BLaER1 (cell line): ENCODE data around the gene IVL.

Experiments
- H3K27ac ChIP-seq: shearing (Covaris generic); formaldehyde crosslinking; 2 replicates; pipeline ENCODE4 v1.8.1; 2022
- H3K27me3 ChIP-seq: shearing (Covaris generic); formaldehyde crosslinking; 2 replicates; pipeline ENCODE4 v1.8.1; 2022
- H3K36me3 ChIP-seq: shearing (Covaris generic); formaldehyde crosslinking; 2 replicates; pipeline ENCODE4 v1.8.1; 2022
- H3K4me1 ChIP-seq: shearing (Covaris generic); formaldehyde crosslinking; 2 replicates; pipeline ENCODE4 v1.8.1; 2022
- H3K4me2 ChIP-seq: shearing (Covaris generic); formaldehyde crosslinking; 2 replicates; pipeline ENCODE4 v1.8.1; 2022
- H3K4me3 ChIP-seq: shearing (Covaris generic); formaldehyde crosslinking; 2 replicates; pipeline ENCODE4 v1.8.1; 2022
- H3K9ac ChIP-seq: shearing (Covaris generic); formaldehyde crosslinking; 2 replicates; pipeline ENCODE4 v1.8.1; 2022
- H3K9me3 ChIP-seq: shearing (Covaris generic); formaldehyde crosslinking; 2 replicates; pipeline ENCODE4 v1.8.1; 2022
- H4K20me1 ChIP-seq: shearing (Covaris generic); formaldehyde crosslinking; 2 replicates; pipeline ENCODE4 v1.8.1; 2022
- Cebpa-rat ChIP-seq: shearing (Covaris generic); IDR thresholded peaks from 2 replicates; pipeline ENCODE4 v1.8.1; 2022

The IVL gene

DNA sequence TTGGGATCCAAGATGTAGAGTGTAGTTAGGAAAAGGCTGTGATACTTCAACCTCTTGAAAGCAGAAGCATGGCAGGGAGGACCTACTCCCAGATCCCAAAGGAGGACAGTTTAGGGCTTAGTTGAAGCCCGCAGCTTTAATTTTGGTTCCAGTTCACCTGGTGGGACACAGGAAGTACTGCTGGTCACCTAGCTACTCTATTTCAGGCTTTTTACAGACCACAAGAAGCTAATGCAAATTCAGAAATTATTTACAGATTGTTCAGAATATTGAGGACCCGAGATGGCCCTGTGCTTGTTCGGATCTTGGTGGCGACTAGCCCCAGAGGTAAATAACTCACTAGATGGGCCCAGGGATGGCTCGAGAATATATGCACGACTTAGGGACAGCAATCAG is 36.6 kb upstream of the IVL start:
- Histone ChIP-seq H3K36me3 (no peaks in the 10 kb centered on the region), H3K27ac (no peak overlapping the region), H3K4me2 (no peak overlapping the region), H4K20me1 (no peaks in the 10 kb centered on the region), H3K4me3 (no peak overlapping the region), H3K4me1 (no peaks in the 10 kb centered on the region), H3K27me3 (no peaks in the 10 kb centered on the region), H3K9ac (no peak overlapping the region), H3K9me3 (no peaks in the 10 kb centered on the region)
- no peak for TF ChIP-seq Cebpa-rat

DNA sequence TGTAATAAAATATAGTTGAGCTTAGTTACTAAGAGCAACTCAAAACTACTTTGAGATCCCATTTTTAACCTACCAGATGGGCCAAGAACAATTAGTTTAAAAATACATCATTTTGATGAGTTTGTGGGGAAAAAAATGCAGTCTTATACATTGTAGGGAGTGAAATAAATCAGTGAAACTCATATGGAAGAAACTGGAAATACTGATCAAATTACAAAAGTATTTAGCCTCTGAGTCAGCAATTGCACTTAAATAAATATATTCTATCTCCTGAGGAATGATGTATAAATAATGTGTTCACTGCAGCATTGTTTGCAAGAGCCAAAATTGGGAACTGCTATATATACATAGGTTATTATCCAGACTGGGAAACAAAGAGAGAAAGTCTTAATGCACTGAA is 34.9 kb upstream of the IVL start:
- Histone ChIP-seq H4K20me1 (no peaks in the 10 kb centered on the region), H3K4me3 (no peak overlapping the region), H3K36me3 (no peaks in the 10 kb centered on the region), H3K9ac (no peak overlapping the region), H3K4me2 (no peak overlapping the region), H3K9me3 (no peaks in the 10 kb centered on the region), H3K27me3 (no peaks in the 10 kb centered on the region), H3K4me1 (no peaks in the 10 kb centered on the region), H3K27ac (no peak overlapping the region)
- no peak for TF ChIP-seq Cebpa-rat

DNA sequence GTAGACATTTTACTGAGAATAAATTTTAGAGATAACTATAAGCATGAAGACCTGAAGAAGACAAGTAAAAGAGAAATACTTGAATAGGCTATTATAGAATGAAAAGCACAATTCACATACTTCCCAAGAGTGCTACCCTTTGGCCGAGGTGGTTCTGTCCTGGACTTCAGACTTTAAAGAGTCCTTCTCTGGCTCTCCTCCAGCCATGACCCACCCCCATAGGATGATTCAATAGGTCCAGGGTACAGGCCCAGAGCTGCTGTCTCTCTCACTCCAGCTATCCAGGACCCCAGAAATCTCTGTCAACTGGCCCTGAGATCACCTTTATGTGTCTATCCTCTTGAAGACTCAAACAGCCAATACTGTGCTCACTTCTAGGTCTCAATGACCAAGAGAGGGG is 31.5 kb upstream of the IVL start:
- no peak overlapping the region for H3K4me2 ChIP-seq
- no peak overlapping the region for H3K4me3 ChIP-seq
- no peaks in the 10 kb centered on the region for H3K36me3 ChIP-seq
- no peaks in the 10 kb centered on the region for H3K27me3 ChIP-seq
- no peak overlapping the region for H3K9ac ChIP-seq
- H3K9me3 ChIP-seq, result no peaks in the 10 kb centered on the region
- H3K27ac ChIP-seq, result no peak overlapping the region
- no peaks in the 10 kb centered on the region for H3K4me1 ChIP-seq
- TF ChIP-seq Cebpa-rat, result no peak
- no peaks in the 10 kb centered on the region for H4K20me1 ChIP-seq

DNA sequence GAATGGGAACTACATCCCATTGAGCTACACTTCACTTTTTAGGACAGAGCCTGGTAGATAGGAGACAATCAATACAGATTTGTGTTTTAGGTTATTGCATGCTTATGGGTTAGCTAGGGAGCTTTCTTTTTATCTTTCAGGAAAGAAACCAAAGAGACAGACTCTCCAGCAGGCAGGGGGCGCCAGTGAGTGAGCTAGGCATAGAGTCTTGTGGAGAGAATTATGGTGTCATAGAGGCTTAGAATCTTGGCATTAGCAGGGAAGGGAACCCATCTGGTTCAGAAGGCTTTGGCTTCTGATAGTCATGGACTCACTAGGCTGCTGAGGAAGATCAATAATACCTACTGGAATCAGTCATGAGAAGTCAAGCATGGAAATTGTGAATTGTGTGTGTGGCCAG is 30.3 kb upstream of the IVL start, which contains the start of gene SMCP:
Gene SMCP (plus strand): TSS at position 281 of the 400 bp plus-strand sequence. CDS start 6,101 bp downstream, outside the sequence.
- H3K9ac ChIP-seq, result no peak within 1 kb of the TSS
- no peak within 1 kb of the TSS for H3K4me2 ChIP-seq
- TF ChIP-seq Cebpa-rat, result no peak
- no peaks in the 10 kb centered on the region for H3K36me3 ChIP-seq
- no peaks in the 10 kb centered on the region for H4K20me1 ChIP-seq
- no peaks in the 10 kb centered on the region for H3K9me3 ChIP-seq
- H3K27me3 ChIP-seq, result no peaks in the 10 kb centered on the region
- no peak within 1 kb of the TSS for H3K4me3 ChIP-seq
- no peaks in the 10 kb centered on the region for H3K4me1 ChIP-seq
- no peak within 1 kb of the TSS for H3K27ac ChIP-seq

DNA sequence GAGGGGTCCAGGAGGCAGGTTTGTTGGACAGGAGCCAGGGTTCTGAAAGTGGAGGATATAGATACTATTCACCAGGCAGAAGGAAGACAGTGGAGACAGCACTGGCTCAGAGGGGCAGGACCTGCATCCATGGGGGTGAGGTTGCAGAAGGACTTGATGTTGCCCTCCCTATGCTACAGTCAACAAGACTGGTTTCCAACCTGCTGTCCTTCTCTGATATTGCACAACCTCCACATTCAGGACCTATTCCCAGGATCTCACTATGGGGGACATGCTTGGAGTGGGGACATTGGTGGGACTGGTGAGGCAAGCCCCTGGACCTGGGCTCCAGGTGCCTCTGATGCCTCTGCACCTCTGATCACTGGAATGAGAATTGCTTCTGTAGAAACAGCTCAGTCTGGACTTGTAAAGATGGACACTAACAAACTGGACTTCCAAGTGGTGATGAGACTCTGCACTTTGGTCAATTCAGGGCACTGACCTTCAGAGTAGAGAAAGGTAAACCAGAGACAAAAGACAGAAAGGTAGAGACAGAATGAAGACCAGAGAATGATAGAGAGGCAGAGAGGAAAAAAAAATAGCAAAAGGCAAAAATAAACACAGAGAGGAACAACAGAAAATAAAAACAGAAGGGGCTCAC is 28.7 kb upstream of the IVL start:
- Histone ChIP-seq H3K4me1 (no peaks in the 10 kb centered on the region), H4K20me1 (no peaks in the 10 kb centered on the region), H3K9me3 (no peaks in the 10 kb centered on the region), H3K4me2 (no peak overlapping the region), H3K4me3 (no peak overlapping the region), H3K27me3 (no peaks in the 10 kb centered on the region), H3K27ac (no peak overlapping the region), H3K36me3 (no peaks in the 10 kb centered on the region), H3K9ac (no peak overlapping the region)
- no peak for TF ChIP-seq Cebpa-rat

DNA sequence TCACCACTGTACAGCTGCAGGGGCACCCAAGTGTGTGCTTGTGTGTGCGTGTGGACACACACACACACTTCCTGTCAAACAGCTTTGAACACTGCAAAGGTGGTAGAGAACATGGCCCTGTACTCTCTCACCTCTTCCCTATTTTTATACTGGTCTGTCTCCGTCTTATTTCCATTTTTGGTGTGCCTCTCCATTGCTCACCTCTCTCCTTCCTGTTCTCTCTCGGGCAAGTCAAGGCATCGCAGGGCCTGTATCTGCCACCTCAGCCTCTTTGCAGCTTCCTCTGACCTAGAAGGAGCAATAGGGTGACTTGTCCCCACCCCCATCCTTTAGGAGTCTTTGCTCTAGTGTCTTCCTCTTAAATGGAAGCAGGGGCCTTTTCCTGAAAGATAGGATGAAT is 28.0 kb upstream of the IVL start:
- no peak for TF ChIP-seq Cebpa-rat
- H3K9ac ChIP-seq, result no peak overlapping the region
- H3K4me2 ChIP-seq, result no peak overlapping the region
- no peak overlapping the region for H3K27ac ChIP-seq
- H3K9me3 ChIP-seq, result no peaks in the 10 kb centered on the region
- no peaks in the 10 kb centered on the region for H3K4me1 ChIP-seq
- H3K27me3 ChIP-seq, result no peaks in the 10 kb centered on the region
- no peaks in the 10 kb centered on the region for H4K20me1 ChIP-seq
- H3K4me3 ChIP-seq, result no peak overlapping the region
- no peaks in the 10 kb centered on the region for H3K36me3 ChIP-seq

DNA sequence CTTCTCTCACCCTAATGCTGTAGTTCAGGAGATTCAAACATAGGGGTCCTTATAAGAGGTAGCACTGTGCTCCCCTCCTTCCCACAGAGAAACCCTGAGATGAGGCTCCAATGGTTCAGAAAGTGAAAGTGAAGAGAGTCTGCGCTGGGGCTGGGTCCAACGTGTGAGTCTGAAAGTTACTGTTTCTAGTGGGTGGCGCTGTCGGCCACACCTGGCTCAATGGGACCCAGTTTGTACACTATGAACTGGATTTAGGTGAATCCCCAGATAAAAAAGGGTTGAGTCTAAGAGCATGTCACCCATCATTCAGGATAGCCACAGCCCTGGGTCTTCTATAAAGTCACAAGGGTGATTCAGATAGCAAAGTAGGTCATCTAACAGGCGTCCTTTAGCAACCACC is 27.4 kb upstream of the IVL start:
- H4K20me1 ChIP-seq, result no peaks in the 10 kb centered on the region
- H3K4me2 ChIP-seq, result no peak overlapping the region
- no peak for TF ChIP-seq Cebpa-rat
- no peaks in the 10 kb centered on the region for H3K27me3 ChIP-seq
- H3K36me3 ChIP-seq, result no peaks in the 10 kb centered on the region
- H3K9me3 ChIP-seq, result no peaks in the 10 kb centered on the region
- no peak overlapping the region for H3K27ac ChIP-seq
- H3K9ac ChIP-seq, result no peak overlapping the region
- H3K4me3 ChIP-seq, result no peak overlapping the region
- H3K4me1 ChIP-seq, result no peaks in the 10 kb centered on the region

DNA sequence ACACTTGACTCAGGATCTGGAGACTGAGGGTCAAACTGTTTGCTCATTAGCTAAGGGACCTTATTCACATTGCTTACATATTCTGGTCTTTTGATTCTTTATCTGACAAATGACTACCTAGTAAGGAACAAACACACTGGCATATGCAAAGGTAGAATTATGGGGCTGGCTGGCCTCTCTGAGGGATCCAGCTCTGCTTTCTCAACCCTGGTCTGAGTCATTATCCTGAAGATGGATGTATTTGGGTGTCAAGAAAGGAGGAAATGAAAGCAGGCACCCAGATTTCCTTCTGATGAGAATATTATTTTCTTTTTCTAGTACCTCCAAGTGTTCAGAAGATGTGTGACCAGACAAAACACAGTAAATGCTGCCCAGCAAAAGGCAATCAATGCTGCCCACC is 24.3 kb upstream of the IVL start:
- no peak overlapping the region for H3K4me2 ChIP-seq
- TF ChIP-seq Cebpa-rat, result no peak
- no peaks in the 10 kb centered on the region for H3K36me3 ChIP-seq
- H3K4me1 ChIP-seq, result 0 out of 2 replicates have a peak, but pooled peaks cover 6% of the 10 kb centered on the region
- H3K27ac ChIP-seq, result no peak overlapping the region
- no peak overlapping the region for H3K9ac ChIP-seq
- H4K20me1 ChIP-seq, result no peaks in the 10 kb centered on the region
- H3K9me3 ChIP-seq, result no peaks in the 10 kb centered on the region
- no peaks in the 10 kb centered on the region for H3K27me3 ChIP-seq
- H3K4me3 ChIP-seq, result no peak overlapping the region

DNA sequence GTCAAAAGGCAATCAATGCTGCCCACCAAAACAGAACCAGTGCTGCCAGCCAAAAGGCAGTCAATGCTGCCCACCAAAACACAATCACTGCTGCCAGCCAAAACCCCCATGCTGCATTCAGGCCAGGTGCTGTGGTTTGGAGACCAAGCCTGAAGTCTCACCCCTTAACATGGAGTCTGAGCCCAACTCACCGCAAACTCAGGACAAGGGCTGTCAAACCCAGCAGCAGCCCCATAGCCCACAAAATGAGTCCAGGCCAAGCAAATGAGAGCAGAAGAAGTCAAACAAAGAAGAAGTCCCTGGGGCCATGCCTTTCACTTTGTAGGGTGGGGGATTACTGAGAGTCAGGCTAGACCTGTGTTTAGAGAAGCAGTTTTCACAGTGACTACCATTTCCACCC is 23.8 kb upstream of the IVL start:
- Histone ChIP-seq H4K20me1 (no peaks in the 10 kb centered on the region), H3K4me3 (no peak overlapping the region), H3K4me2 (no peak overlapping the region), H3K27me3 (no peaks in the 10 kb centered on the region), H3K9ac (no peak overlapping the region), H3K4me1 (0 out of 2 replicates have a peak, but pooled peaks cover 6% of the 10 kb centered on the region), H3K27ac (no peak overlapping the region), H3K9me3 (no peaks in the 10 kb centered on the region), H3K36me3 (no peaks in the 10 kb centered on the region)
- no peak for TF ChIP-seq Cebpa-rat

DNA sequence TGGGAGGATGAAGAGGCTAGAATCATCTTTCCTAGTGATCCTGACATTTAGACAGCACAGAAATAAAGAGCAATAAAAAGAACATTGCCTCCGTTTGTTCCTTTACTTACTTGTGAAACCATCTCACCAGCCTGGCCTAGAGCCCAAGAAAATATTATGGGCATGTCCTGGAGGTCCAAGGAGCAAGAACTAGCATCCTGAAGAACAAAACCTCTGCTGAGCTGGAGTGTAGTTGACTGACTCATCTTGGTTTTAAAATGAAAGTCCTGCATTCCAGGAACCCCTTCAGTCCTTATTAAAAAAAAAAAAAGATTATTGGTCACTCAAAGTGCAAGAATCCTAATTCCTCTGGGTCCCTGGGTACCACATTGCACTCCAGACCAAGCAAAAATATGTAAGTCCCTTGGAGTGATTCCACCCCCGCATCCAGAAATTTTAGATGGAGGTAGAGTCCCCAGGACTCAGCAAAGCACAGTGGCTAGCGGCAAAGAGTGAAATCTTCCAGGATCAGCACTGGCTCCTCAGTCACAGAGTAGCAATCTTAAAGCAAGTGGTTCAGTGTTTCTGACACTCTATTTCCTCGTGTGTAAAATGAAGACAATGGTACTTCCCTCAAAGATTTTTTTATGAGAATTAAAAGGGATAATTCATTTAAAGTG is 23.3 kb upstream of the IVL start:
- Histone ChIP-seq H3K27ac (no peak overlapping the region), H3K9me3 (no peaks in the 10 kb centered on the region), H3K4me2 (no peak overlapping the region), H3K4me1 (0 out of 2 replicates have a peak, but pooled peaks cover 6% of the 10 kb centered on the region), H3K9ac (no peak overlapping the region), H4K20me1 (no peaks in the 10 kb centered on the region), H3K36me3 (no peaks in the 10 kb centered on the region), H3K4me3 (no peak overlapping the region), H3K27me3 (no peaks in the 10 kb centered on the region)
- TF ChIP-seq Cebpa-rat, result no peak
